GM12874 (cell line): ENCODE data around the gene C4orf46.

Experiments used
- CTCF ChIP-seq: IDR thresholded peaks from 2 replicates; pipeline ENCODE4 v1.5.1; 2011; ENCODE audit warnings: low read depth, mild to moderate bottlenecking, control low read depth, low read length, moderate library complexity; ENCODE audit not compliant: insufficient read depth

C4orf46 gene

DNA sequence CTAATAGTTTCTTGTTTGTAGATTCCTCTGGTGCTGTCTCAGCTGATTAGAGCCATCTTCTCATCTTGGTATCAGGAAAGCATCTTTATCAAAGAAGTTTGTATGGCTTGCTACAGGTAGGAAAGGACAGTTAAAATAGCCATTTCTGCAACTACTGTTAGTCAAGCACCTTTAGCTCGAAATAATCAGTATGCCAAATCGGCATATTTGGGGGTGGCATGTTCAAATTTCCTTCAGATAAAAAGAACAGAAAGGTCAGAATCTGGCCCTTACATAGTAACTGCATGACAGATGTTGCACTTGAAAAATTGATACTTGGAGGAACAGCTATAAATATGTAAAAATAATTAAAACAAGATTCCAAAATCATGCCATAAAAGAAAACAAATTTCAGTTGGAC, 4.8 kb downstream of the C4orf46 start:
- TF ChIP-seq CTCF, result no peak

GRCh38 chr4:158664806-158665205, 6.9 kb downstream of the C4orf46 start:
- TF ChIP-seq CTCF, result no peak

DNA sequence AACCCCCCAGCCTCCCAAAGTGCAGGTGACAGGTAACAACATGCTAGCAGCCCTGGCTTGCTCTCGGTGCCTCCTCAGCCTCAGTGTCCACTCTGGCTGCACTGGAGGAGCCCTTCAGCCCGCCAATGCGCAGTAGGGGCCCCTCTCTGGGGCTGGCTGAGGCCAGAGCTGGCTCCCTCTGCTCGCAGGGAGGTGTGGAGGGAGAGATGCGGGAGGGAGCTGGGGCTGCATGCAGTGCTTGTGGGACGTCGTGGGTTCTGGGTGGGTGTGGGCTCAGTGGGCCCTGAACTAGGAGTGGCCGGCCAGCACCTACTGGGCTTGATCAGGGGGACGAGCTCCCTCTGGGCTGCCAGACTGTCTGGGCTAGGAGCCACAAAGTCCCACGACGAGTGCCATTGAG, 14.4 kb downstream of the C4orf46 start:
- TF ChIP-seq CTCF, result no peak

DNA sequence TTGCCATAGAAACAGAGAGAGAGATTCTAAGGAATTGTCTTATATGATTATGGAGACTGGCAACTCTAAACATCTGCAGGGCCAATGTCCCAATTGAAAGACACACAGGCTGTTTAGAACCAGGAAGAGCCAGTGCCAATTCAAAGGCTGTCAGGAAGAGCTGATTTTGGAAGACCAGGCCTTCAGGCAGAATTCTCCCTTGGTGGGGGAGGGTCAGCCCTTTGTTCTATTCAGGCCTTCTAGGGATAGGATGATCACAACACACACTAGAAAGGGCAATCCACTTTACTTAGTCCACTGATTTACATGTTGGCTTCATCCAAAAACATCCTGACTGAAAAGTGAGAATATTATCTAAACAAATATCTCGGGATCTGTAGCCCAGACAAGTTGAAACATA, 15.2 kb downstream of the C4orf46 start:
- no peak for TF ChIP-seq CTCF

GRCh38 chr4:158652920-158653319, 18.8 kb downstream of the C4orf46 start:
- no peak for TF ChIP-seq CTCF

DNA sequence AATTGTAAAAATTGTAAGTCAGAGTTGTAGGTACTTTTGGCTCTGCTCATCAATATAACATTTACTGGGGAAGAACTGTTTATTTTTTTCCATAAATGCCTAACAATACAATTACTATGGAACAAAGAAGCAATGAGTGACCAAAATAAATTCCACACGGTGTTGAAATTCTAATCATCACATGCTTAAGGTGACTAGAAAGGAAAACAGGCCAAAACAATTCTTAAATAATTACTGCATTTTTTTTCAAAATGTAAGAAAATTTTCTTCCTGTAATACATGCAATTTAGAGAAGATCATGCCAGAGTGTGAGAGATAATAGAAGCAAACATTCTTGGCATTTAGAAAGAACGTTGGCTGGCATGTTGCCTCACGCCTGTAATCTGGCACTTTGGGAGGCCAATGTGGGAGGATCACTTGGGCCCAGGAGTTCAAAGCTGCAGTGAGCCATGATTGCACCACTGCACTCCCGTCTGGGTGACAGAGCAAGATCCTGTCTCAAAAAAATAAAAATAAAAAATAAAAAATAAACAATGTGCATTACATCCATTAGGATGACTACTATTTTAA, 22.5 kb downstream of the C4orf46 start:
- TF ChIP-seq CTCF, result no peak

GRCh38 chr4:158644760-158645159, 26.9 kb downstream of the C4orf46 start:
- no peak for TF ChIP-seq CTCF
